ENCODE results near the gene LTBR.
"Not testable (repeated sequence)": the region's sequence is repeated elsewhere in the genome, so short reads cannot be mapped to it uniquely, and the experiment has no call there.

The LTBR gene

GRCh38 chr12:6426882-6427671 is 43.1 kb downstream of the LTBR start:
- peak; percentile 86 to 95 for DNase-seq

DNA sequence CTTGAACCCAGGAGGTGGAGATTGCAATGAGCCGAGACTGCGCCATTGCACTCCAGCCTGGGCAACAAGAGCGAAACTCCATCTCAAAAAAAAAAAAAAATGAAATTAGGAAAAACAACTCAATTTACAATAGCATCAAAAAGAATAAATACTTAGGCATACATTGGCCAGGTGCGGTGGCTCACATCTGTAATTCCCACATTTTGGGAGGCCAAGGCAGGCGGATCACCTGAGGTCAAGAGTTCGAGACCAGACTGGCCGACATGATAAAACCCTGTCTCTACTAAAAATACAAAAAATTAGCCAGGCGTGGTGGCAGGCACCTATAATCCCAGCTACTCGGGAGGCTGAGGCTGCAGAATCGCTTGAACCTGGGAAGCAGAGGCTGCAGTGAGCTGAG is 43.8 kb downstream of the LTBR start:
- not testable (repeated sequence) for DNase-seq

GRCh38 chr12:6428326-6428725 is 44.4 kb downstream of the LTBR start:
- DNase-seq = no peak

- DNase-seq = peak; percentile 56 to 80
These were observed 46.4 kb downstream of the LTBR start for GRCh38 chr12:6430124-6430989.

DNA sequence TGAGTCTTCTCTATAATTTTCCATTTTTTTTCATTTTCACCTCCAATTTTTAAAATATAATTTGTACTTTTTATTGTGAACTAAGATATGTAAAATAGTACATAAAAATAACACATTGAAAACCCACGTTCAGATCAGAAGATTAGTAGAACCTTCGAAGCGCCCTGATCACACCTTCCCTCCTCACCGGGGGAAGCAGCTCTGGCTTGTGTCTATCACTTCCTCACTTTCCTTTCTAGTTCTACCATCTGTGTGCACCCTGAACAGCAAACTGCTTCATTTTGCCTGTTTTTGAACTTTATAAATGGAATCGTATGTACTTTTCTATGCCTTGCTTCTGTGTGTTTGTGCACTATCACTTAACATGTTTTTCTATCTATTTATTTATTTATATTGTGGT is 49.0 kb downstream of the LTBR start:
- no peak for DNase-seq

DNA sequence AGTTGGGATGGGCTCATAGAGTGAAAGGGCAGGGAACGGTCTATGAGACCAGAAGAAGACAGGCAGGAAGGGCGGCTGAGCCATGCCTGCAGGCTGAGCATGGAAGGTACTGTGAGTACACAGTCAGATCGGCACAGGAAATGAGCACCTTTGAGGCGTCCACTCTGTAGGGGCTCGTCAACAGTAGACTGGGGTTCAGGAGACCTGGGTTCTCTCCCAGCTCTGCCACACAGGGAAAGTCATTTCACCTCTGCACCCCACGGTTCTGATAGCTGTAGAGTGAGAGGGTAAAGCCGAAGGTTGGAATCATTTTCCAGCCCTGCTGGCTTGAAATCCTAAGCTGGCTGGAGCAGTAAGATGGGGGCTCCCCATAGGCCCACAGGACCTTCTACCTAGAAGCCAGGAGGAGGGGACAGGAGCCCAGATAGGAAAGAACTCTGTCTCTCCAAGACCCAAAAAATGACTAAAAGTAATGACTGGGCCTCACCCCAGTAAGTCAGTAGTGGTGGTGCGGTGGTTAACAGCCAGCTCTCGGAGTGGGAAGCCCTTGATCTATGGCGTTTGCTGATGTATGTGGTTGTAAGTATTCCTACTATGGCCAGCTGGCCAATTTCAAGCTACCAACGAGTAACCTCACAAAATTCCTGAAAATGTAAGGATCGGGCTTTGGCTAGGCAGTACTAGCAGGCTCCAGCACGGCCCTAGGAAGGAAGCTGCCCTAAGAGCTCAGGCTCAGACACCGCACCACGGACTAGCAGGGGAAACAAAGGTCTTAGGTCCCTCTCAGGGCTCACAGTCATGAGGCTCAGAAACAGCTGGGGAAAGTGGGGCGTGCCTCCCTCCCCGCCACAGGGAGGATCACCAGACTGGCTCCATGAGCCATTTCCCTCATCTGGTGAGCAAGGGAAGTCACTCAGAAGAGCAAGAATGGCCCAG is 50.5 kb downstream of the LTBR start:
- DNase-seq = peak in 1 of 2 experiments; percentile 32

GRCh38 chr12:6435961-6436715 is 52.2 kb downstream of the LTBR start:
- no peak for DNase-seq

GRCh38 chr12:6437586-6437985 is 53.6 kb downstream of the LTBR start:
- no peak for DNase-seq

DNA sequence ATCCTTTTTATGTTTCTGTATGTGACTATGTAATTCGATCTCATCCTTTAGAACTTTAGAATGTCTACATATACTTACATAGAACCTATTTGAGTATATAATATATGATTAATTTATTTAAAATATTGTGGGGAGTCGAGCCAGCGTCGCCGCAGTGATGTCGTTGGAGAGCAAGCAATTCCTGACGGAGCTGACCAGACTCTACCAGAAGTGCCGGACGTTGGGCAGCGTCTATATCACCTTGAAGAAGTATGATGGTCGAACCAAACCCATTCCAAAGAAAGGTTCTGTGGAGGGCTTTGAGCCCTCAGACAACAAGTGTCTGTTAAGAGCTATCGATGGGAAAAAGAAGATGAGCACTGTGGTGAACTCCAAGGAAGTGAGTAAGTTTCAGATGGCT is 54.4 kb downstream of the LTBR start:
- no peak for DNase-seq

GRCh38 chr12:6440391-6440790 is 56.4 kb downstream of the LTBR start:
- DNase-seq = no peak

Measured in stimulated activated CD4-positive, alpha-beta T cell treated with anti-CD3 and anti-CD28 coated beads, Interleukin-4, amount 100 ng/mL, for 4 hours (primary cell).